Measurements from ENCODE around the gene IREB2. TPM values are rescaled to one million over a fixed set of nuclear protein-coding genes. Genes with fewer than 3 reads are reported as not detected.

Gene IREB2
- total RNA-seq, 1 donor from 2014 or later, result 23.5 TPM

- DNase-seq (ENCODE audit: low read depth), result no peak
- Histone ChIP-seq H3K27me3 (ENCODE audit: control insufficient read depth, insufficient read depth, low read length) (peaks cover 7% of the 10 kb centered on the region), H3K36me3 (ENCODE audit: control insufficient read depth, insufficient read depth, low read length) (no peaks in the 10 kb centered on the region), H3K4me3 (ENCODE audit: low read depth, low read length) (no peak overlapping the region)
- TF ChIP-seq, protein P1, sequence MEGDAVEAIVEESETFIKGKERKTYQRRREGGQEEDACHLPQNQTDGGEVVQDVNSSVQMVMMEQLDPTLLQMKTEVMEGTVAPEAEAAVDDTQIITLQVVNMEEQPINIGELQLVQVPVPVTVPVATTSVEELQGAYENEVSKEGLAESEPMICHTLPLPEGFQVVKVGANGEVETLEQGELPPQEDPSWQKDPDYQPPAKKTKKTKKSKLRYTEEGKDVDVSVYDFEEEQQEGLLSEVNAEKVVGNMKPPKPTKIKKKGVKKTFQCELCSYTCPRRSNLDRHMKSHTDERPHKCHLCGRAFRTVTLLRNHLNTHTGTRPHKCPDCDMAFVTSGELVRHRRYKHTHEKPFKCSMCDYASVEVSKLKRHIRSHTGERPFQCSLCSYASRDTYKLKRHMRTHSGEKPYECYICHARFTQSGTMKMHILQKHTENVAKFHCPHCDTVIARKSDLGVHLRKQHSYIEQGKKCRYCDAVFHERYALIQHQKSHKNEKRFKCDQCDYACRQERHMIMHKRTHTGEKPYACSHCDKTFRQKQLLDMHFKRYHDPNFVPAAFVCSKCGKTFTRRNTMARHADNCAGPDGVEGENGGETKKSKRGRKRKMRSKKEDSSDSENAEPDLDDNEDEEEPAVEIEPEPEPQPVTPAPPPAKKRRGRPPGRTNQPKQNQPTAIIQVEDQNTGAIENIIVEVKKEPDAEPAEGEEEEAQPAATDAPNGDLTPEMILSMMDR (IDR thresholded peaks at IDR 0.05; ENCODE audit: insufficient read depth, low read length, poor library complexity, severe bottlenecking), result no peak
Observed at GRCh38 chr15:78391781-78392180, 46.2 kb upstream of the IREB2 start.

DNA sequence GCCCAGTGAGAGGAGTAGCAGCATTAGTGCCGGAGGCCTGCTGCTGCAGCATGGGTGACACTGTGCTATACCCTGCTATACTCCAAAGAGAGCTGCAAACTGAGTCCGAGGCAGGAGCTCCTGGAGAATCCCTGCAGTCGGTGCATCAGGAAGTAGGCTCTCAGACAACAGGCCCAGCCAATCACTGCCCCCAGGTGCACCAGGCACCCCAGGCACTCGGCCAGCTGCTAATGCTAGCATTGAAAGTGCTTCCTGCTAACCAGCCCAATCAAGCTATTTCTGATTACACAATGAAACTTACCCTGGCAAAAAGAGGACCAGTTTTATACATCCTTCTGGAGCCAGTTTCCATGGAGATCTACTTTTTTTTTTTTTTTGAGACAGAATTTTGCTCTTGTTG, 45.6 kb upstream of the IREB2 start:
- TF ChIP-seq, protein P1 (IDR thresholded peaks at IDR 0.05; ENCODE audit: insufficient read depth, low read length, poor library complexity, severe bottlenecking), result no peak
- Histone ChIP-seq H3K36me3 (ENCODE audit: control insufficient read depth, insufficient read depth, low read length) (no peaks in the 10 kb centered on the region), H3K4me3 (ENCODE audit: low read depth, low read length) (no peak overlapping the region), H3K27me3 (ENCODE audit: control insufficient read depth, insufficient read depth, low read length) (peaks cover 7% of the 10 kb centered on the region)
- no peak for DNase-seq (ENCODE audit: low read depth)

- H3K27me3 ChIP-seq (ENCODE audit: control insufficient read depth, insufficient read depth, low read length), result peaks cover 7% of the 10 kb centered on the region
- H3K4me3 ChIP-seq (ENCODE audit: low read depth, low read length), result no peak overlapping the region
- TF ChIP-seq, protein P1 (IDR thresholded peaks at IDR 0.05; ENCODE audit: insufficient read depth, low read length, poor library complexity, severe bottlenecking), result no peak
- no peaks in the 10 kb centered on the region for H3K36me3 ChIP-seq (ENCODE audit: control insufficient read depth, insufficient read depth, low read length)
- DNase-seq (ENCODE audit: low read depth), result no peak
Observed at GRCh38 chr15:78393137-78393536, 44.9 kb upstream of the IREB2 start.

GRCh38 chr15:78394026-78394425, 44.0 kb upstream of the IREB2 start:
- H3K27me3 ChIP-seq (ENCODE audit: control insufficient read depth, insufficient read depth, low read length), result peaks cover 5% of the 10 kb centered on the region
- no peaks in the 10 kb centered on the region for H3K36me3 ChIP-seq (ENCODE audit: control insufficient read depth, insufficient read depth, low read length)
- no peak overlapping the region for H3K4me3 ChIP-seq (ENCODE audit: low read depth, low read length)
- no peak for DNase-seq (ENCODE audit: low read depth)
- TF ChIP-seq, protein P1 (IDR thresholded peaks at IDR 0.05; ENCODE audit: insufficient read depth, low read length, poor library complexity, severe bottlenecking), result no peak

DNA sequence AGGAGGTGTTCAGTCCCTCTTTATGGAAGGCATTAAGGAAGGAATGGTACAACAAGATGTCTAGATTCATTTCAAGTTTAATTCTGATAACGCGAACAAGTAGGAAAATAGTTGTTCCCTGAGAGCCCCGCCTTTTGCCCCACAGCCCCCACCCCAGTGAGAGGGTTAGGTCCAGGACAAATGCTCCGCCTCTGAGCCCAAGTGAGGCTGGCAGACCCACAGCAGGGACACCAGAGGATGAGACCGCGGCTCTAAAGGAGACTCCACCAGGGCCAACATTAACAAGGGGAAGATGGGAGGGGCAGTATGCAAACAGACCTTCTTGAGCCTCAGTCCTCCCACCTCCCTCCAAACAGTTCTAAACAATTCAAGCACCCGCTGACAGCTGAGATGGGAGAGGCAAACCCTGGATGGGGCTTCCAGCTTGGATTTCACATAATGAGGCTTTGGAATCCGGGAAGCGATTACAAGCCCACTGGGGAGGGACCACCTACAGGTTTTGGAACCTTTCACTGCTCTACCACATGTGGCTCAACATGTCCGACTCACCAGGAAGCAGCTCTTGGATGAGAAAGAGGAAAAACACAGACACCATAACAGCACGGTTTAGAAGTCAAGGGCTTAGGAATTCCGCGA, 42.9 kb upstream of the IREB2 start:
- no peak overlapping the region for H3K4me3 ChIP-seq (ENCODE audit: low read depth, low read length)
- TF ChIP-seq, protein P1 (IDR thresholded peaks at IDR 0.05; ENCODE audit: insufficient read depth, low read length, poor library complexity, severe bottlenecking), result no peak
- no peak for DNase-seq (ENCODE audit: low read depth)
- no peaks in the 10 kb centered on the region for H3K36me3 ChIP-seq (ENCODE audit: control insufficient read depth, insufficient read depth, low read length)
- peaks cover 3% of the 10 kb centered on the region for H3K27me3 ChIP-seq (ENCODE audit: control insufficient read depth, insufficient read depth, low read length)

Data from kidney epithelial cell (primary cell).